T-helper 1 cell treated with Interleukin-12 subunit alpha and Interleukin-12 subunit beta and Interleukin-4 antibody, amounts not matched to agents 30 ng/mL and 1 ng/mL, for 36 hours (primary cell): Measurements from ENCODE around the gene JTB. TPM values are rescaled to one million over a fixed set of nuclear protein-coding genes. Genes with fewer than 3 reads are reported as not detected.

Source experiments
- intact Hi-C: fragments of 100-400 bp; cut with micrococcal nuclease; formaldehyde crosslinking; loops from one replicate; pipeline ENCODE4 v1.15.1; 2024
- total RNA-seq: library from RNA; stranded (reverse); gene quantifications from 2 replicates; pipeline ENCODE4 v1.2.3, GENCODE V29; 2022

Gene JTB
- total RNA-seq, 1 donor from 2014 or later = 146 TPM

DNA sequence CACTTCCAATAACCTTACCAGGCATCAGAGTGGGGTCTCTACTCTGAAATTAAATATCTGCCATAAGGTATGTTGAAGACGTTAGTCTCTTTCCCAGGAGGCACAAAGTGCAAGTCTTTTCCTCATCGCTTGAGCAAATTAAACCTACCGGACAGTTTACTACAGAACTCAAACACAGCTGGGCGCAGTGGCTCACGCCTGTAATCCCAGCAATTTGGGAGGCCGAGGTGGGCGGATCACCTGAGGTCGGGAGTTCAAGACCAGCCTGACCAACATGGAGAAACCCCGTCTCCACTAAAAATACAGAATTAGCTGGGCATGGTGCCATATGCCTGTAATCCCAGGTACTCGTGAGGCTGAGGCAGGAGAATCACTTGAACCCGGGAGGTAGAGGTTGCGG, 1.6 kb upstream of the JTB start:
- intact Hi-C loops = loop anchor here (5.0 kb wide), 2 partner anchors 178 to 348 kb away; partner anchors contain the start of genes ATP8B2 and NUP210L

DNA sequence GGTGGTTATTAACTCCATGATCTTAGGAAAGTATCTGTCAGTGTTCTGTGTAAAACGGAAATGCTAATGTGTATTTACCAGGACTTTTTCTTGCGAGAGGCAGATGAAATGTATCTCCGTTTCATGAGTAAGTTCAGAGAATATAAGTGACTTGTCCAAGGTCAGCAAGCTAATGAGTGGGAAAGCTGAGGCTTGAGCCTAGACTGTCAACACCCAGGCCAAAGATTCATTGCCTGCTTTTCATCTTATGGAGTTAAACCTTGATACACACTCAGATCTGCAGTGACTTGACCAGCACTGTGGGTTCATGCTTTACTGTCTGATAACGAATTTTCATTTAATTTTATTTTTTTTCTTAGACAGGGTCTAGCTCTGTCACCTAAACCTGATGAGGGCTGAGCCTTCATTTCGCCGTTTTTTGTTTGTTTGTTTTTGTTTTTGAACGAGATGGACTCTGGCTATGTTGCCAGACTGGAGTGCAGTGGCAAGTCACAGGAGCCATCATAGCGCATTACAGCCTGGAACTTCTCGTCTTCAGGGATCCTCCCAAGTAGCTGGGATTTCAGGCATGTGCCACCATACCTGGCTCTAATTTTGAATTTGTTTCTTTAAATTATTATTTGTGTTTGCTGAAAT, 918 bp upstream of the JTB start:
- intact Hi-C loops = loop anchor here (5.0 kb wide), 2 partner anchors 179 to 349 kb away; partner anchors contain the start of genes ATP8B2 and NUP210L

DNA sequence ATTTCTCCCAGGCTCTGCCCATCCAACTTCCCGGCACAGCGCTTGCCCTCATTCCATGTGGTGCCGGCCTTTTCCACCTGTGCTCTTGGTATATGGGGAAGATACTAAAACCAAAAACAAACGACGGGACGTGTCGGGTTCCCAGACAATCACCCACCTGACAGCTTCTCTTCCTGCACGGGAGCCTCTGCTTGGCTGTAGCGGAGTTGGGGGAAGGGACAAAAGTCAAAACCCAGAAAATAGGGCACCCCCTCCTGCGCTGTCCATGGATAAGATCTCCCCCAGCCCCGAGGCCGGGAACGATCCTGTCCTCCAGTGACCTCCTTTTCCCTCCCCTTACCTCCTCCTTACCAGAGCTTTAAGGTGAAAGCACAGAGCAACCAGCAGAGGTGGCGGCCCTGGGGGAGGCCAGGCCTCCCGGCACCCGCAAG, 640 bp downstream of the JTB start:
- intact Hi-C loops = loop anchor here (1.0 to 5.0 kb wide), 10 partner anchors 9 to 350 kb away; partner anchors contain the start of genes ATP8B2, CREB3L4, DENND4B and NUP210L

DNA sequence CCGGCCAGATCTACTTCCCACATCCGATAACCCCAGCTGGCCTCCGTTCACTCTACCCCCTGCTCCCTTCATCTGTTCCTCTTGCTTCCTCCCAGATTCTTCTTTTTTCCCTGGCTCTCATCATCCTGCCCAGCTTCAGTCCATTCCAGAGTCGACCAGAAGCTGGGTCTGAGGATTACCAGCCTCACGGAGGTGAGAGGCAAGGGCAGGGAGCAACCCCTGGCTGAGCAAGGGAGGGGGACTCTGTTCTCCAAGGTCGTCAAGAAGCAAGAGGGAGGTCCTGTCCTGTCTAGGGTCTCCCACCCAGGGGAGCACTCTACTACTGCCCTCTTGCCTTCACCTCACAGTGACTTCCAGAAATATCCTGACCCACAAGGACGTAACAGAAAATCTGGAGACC, 3.9 kb downstream of the JTB start:
- intact Hi-C loops = no loop called here

DNA sequence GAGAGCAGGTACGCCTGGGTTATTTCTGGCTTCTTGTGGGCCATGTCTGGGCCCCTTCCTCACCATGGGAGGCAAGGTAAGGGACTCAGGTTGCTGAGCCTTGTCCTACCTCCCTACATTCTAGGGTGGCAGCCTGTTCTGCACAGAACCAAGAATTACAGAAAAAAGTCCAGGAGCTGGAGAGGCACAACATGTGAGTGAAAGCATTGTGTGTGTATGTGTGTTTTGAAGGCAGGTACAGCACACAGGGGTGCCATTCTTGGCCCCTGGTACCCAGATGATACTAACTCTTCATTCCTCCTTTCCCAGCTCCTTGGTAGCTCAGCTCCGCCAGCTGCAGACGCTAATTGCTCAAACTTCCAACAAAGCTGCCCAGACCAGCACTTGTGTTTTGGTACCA, 4.4 kb downstream of the JTB start:
- intact Hi-C loops = no loop called here

DNA sequence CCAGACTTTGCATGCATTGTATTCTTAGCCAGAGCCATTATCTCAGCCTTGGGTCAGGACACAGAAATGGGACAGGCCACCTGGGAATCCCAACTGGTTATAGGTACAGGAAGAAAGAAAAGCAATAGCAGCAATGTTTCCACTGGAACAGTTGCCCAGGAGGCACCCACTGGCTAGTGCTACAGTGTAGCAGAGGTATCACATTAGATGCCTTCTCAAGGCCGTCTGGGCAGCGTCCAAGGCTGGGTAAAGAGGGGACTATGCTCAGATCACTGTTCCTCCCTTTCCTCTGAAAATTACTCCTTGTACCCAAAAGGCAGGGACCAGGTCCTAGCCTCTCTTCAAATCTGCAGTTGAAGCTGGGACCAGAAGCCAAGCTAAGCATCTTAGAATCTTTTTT, 7.1 kb downstream of the JTB start:
- intact Hi-C loops = no loop called here

DNA sequence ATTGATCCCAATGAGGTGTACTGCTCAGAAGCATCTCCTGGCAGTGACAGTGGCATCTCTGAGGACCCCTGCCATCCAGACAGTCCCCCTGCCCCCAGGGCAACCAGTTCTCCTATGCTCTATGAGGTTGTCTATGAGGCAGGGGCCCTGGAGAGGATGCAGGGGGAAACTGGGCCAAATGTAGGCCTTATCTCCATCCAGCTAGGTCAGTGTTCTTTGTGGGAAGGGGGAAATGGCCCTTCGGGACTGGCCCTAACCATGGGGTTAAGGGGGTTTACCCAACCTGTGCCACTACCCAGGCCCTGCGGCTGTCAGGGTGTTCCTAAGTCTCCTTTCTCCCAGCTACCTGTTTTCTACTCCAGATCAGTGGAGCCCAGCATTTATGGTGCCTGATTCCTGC, 8.5 kb downstream of the JTB start:
- intact Hi-C loops = loop anchor here (5.0 to 10.0 kb wide), 2 partner anchors 337 to 434 kb away; partner anchors contain the start of genes CHTOP and S100A6

DNA sequence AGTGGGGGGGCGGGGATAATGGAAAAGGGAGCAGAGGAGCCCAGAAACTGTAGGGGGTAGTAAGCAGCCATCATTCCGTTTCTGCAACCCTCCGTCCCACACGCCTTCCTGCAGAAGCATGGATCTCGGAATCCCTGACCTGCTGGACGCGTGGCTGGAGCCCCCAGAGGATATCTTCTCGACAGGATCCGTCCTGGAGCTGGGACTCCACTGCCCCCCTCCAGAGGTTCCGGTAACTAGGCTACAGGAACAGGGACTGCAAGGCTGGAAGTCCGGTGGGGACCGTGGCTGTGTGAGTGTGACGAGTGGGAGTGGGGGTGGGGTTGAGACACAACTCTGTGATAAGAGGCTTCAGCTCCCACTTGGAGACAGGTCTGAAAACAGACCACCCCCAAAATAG, 9.1 kb downstream of the JTB start:
- intact Hi-C loops = loop anchor here (5.0 to 10.0 kb wide), 2 partner anchors 336 to 434 kb away; partner anchors contain the start of genes CHTOP and S100A6

DNA sequence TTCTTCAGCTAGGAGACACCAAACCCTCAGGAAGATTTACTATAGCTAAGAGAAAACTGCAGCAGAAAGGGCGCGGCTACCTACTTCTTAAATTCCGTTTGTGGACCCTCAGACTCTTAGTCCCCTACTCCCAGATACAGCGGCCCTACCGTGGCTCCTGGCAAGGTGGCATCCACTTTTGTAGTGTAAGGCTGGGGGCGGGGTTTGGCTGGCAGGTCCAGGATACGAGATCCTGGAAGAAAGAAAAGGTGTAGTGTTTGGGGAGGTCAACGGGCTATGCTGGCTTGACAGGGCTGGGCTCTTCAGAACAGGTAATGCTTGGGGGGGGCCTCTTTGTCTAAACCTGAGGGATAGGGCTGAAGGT, 9.5 kb downstream of the JTB start:
- intact Hi-C loops = loop anchor here (1.0 to 10.0 kb wide), 9 partner anchors 9 to 433 kb away; partner anchors contain the start of genes CHTOP, DENND4B, JTB and RAB13

DNA sequence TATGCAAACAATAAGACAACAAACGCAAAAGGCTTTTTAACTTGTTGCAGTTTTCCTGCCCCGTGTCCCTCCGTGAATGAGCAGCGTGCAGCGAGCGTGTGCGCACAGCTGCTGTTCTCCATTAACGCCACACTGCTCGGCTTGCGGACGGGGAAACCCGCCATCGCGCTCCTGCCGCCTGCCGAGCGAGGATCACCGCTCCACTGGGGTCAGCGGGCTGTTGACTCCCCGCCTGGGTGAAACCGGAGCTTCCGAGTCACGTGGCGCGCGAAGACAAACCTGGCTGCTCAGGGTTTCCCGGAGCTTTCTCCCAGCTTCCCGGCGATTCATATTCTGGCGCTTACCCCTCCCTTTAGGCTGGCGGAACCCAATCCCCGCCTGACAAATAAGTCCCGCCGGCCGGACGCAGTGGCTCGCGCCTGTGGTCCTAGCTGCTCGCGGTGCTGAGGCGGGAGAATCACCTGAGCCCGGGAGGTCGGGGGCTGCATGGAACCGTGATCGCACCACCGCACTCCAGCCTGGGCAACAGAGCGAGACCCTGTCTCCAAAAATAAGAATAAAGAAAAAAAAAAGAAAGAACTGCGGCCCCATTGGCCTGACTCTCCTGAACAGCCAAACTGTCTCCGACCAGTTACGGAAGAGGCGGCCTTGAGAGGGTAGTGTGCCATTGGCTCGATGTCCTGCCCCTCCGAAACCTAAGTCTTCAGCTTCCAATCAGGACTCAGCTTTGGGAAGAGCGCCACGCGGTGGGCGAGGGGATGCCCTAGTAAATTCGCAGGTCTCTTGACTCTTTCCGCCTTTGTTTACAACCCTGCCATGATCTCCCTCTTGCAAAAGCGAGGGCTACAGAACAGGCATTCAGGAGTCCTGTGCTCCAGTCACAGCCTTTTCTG, 10.1 kb downstream of the JTB start, which contains the start of gene CREB3L4:
Gene CREB3L4 (plus strand): TSS at position 796 of the 893 bp plus-strand sequence. CDS start 624 bp downstream, outside the sequence.
- intact Hi-C loops = loop anchor here (1.0 to 10.0 kb wide), 9 partner anchors 10 to 433 kb away; partner anchors contain the start of genes CHTOP, DENND4B, JTB and RAB13

DNA sequence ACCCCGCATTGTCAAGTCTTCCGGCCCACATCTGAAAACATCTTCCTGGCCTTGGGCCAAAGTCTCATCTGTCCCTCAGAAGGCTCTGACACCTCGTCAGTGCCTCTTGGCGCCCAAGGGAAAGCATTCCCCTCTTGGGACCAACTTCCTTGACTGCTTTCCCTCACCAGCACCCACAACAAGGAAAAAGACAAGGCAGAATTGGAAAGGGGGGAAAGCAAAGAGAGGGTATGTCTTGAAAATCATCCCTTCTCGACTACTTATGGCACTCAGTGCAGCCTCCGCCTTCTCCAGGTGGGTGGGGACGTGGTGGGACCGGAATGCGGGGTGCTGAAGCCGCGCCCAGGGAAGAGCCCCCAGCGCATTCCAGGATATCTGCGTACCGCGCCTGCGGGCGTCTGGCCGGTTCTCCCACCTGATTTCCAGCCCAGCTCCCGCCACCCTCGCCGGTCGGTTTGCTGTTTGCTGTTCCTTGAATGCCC, 13.6 kb downstream of the JTB start:
- intact Hi-C loops = loop anchor here (1.0 to 10.0 kb wide), 4 partner anchors 13 to 429 kb away; partner anchors contain the start of genes JTB, RPS27 and S100A6

DNA sequence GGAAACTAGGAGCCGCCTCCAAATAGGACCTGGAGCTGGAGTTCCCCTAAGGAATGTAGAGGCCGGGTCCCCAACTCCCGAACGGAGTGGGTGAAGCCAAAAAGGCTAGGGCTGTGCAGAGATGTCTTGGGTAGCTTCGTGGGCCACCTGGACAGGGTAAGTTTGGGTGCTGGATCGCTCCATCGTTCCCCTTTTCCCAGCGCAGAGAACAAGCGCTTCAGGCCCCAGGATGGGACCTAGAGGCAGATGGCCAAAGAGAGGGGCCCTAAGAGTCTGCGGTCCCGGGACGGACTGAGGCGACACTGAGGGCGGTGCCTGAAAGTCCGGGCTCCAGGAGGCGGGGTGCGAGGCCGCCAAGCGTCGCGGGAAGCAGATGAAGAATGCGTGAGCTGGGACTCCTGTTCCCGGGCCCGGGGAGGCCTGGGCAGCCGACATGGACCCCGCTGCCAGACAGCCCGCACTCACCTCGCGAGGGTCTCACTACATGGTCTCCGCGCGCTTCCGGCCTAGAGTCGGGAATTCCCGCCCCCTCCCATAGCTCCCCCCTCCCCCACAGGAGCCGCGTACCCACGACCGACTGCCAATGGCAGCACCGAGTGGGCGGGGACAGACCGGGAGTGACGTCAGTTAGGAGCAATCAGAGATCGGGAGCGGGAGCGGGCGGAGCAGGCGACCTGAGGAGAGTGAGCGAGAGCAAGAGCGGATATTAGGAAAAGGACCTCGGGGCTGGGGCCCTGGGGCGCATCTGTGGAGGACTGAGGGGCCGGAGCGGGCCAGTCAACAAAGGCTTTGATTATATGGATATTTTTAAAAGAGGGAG, 14.2 kb downstream of the JTB start, which contains the start of gene SLC39A1:
Gene SLC39A1 (minus strand): TSS at position 508 of the 820 bp plus-strand sequence. CDS start 822 bp downstream, outside the sequence.
- intact Hi-C loops = loop anchor here (1.0 to 10.0 kb wide), 4 partner anchors 14 to 428 kb away; partner anchors contain the start of genes JTB, RPS27 and S100A6

DNA sequence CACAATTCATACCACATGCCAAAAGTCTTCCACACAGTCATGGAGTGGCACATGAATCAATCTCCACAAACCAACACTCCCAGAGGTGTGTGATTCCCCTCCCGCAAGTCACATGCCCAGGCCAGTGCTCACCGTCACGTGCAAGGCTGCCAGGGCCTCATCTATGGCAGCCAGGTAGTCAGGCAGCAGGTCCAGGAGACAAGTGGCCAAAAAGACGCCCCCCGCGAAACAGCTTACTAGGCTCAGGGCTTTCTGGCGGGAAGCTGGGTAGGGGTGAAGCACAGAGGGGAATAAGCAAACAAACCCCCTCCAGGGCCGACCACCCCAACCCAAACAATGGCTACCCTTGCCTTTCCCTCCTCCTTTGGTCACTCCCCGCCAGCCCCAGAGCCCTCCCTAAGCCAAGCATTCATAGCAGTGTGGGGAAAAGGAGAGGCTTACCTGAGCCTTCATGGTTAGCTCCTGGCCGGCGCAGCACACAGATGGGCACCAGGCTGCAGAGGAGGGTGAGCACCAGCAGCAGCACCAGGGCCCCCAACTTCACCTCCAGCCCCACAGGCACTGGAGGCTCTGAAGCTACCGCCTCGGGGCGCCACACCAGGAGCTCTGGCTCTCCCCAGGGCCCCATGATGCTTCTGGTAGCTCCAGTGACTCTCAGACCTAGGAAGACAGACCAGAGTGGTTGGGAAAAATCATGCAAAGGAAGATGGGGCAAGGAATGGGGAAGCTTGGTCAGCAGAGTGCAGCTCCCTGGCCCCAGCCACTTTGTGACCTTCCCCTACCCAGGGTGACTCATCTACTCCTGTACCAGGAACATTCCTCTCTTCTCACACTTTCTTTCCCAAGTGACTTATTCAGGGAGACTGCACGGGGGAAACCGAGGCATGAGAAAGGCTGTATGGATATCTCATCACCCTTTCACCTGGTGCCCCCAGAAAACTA, 15.1 kb downstream of the JTB start:
- intact Hi-C loops = loop anchor here (1.0 to 10.0 kb wide), 4 partner anchors 15 to 428 kb away; partner anchors contain the start of genes JTB, RPS27 and S100A6

DNA sequence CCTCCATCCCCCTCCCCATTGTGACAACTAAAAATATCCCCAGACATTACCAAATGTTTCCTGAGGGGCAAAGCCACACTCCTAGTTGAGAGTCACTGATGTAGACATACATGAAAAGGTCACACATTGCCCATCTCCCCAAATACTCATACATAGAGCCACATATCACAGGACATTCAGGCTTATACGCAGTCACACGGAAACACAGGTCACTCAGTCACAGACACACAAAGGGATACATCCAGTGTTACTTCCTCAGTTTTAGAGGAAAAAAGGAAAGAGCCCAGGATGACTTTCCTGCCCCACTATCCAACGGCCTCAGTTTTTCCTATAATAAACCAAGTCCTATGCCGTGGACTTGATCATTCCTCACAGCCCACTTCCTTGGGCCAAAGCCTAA, 16.1 kb downstream of the JTB start:
- intact Hi-C loops = loop anchor here (10.0 kb wide), 1 partner anchor 427 kb away; the partner anchor contains the start of gene S100A6

DNA sequence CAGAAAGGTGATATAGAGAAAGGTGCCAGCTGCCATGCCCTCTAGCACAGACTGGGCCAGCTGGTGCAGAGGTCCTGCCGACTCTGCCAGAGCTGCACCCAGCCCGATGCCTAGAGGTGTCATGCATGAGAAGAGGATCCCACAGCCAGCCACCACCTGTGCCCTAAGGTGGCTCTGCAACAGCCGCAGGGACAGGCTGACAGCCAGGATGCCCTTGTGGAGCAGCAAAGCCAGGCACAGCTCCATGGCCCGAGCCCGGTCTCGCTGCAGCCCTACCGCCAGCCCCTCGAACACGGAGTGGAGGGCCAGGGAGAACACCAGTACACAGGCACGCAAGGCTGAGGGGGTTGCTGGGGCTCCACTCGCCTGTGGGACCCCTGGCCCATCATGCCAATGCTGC, 17.3 kb downstream of the JTB start:
- intact Hi-C loops = loop anchor here (10.0 kb wide), 1 partner anchor 425 kb away; the partner anchor contains the start of gene S100A6

DNA sequence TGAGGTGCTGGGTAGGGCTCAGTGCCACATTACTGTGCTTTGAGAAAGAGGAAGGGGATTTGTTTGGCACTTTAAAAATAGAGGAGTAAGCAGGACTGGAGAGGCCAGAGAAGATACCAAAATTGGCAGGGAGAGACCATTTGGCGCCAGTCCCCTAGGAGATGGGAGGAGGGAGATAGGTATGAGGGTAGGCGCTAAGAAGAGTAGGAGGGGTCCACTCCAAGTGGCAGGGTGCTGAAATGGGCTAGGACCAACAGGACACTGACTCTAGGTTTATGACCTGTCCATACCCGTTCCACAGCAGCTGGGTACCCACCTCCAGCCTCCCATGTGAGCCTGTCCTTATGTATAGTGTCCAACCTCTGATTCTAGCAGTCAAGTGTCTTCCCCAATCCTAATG, 18.0 kb downstream of the JTB start:
- intact Hi-C loops = loop anchor here (2.0 to 5.0 kb wide), 4 partner anchors 31 to 302 kb away; partner anchors contain the start of genes INTS3, RPS27 and SNAPIN

DNA sequence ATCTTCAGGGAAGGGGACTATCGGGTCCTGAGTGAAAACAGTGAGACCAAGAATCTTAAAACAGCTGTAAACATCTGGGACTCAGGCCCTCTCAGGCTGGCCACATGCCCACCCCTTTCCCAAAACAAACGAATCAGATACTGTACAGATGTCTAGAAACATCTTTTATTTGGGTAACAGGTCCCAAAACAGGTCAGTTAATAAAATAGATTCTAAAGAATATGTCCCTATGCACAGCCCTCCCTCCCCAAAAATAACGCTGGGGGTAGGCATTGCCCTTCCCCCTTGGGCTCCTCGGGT, 18.6 kb downstream of the JTB start:
- intact Hi-C loops = loop anchor here (2.0 to 5.0 kb wide), 4 partner anchors 32 to 302 kb away; partner anchors contain the start of genes INTS3, RPS27 and SNAPIN

DNA sequence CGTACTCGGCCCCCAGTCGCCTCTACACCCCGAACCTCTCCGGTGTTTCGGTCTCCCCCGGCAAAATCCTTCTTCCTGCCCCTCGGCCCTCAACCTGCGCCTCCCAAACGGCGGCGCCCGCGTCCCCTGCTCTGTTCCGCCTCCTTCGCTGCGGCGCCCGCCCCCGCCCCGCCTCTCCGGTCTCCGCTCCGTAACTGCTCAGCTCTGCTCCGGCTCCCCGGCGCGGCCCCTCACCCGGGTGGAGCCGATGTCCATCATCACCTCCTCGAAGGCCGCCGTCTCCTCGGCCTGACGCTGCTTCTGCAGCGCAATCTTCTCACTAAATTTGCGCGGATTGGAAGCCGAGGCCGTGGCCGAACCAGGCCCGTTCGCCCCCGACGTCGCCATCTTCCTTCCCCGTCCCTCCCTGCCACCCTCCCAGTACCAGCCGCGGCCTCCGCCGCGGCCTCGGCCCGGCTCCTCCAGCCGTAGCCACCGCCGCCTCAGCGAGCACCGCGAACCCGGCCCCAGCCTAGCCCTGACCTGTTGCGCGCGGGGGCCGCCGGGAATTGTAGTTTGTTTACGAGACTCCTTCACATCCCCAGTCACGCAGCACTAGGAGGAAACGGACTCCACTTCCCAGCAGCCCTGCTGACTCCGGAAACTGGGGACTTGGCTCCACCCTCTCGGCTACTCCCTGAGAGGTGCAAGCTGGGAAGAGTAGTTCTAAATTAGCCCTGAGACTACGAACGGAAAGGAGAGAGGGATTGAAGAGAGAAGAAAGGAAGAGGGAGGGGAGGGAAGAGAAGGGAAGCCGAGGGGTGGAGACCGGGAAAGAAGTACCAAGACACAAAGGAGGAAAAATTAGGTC, 19.1 kb downstream of the JTB start, which contains the start of gene CRTC2:
Gene CRTC2 (minus strand): TSS at position 502 of the 850 bp plus-strand sequence. CDS start 115 bp downstream, at position 387.
- intact Hi-C loops = loop anchor here (2.0 to 5.0 kb wide), 4 partner anchors 32 to 301 kb away; partner anchors contain the start of genes INTS3, RPS27 and SNAPIN
